Keratinocyte (primary cell): ENCODE measurements around the gene TBL1XR1. TPM values are rescaled to one million over a fixed set of nuclear protein-coding genes. Genes with fewer than 3 reads are reported as not detected.

Experiments used
- DNase-seq: peaks from one replicate; pipeline ENCODE4 v3.0.0-alpha.2; 2011; ENCODE audit warnings: low read depth, missing footprints, low spot score
- FAIRE-seq: peaks from 2 replicates; lab custom pipeline; 2011; peaks lifted over from hg19 to GRCh38; lab: Jason Lieb, UNC
- H2AFZ ChIP-seq: 2 replicates; pipeline ENCODE4 v1.6.0; 2012; ENCODE audit warnings: low read length, control low read depth, inconsistent platforms; ENCODE audit not compliant: control insufficient read depth
- H3K27ac ChIP-seq: 2 replicates; pipeline ENCODE4 v1.5.1; 2011; ENCODE audit warnings: low read length; ENCODE audit not compliant: control insufficient read depth, insufficient read depth
- H3K27me3 ChIP-seq: 3 replicates; pipeline ENCODE4 v1.6.0; 2011; ENCODE audit warnings: low read length; ENCODE audit not compliant: control insufficient read depth, insufficient read depth; ENCODE audit errors: extremely low read depth
- H3K36me3 ChIP-seq, 2 experiments: 2 replicates in 1 of 2; 3 replicates in 1 of 2; pipeline ENCODE4 v1.5.1; 2011; ENCODE audit warnings: low read length in 2 of 2, mild to moderate bottlenecking in 1 of 2; ENCODE audit not compliant: control insufficient read depth in 2 of 2, insufficient read depth in 2 of 2; ENCODE audit errors: extremely low read depth in 1 of 2
- H3K4me1 ChIP-seq: 3 replicates; pipeline ENCODE4 v1.5.1; 2011; ENCODE audit warnings: low read length; ENCODE audit not compliant: control insufficient read depth, insufficient read depth; ENCODE audit errors: extremely low read depth
- H3K4me2 ChIP-seq: 3 replicates; pipeline ENCODE4 v1.6.0; 2011; ENCODE audit warnings: low read depth, low read length; ENCODE audit not compliant: control insufficient read depth, insufficient read depth; ENCODE audit errors: extremely low read depth
- H3K4me3 ChIP-seq, 3 experiments: fragments of 200-600 bp in 1 of 3; sonication (generic) in 1 of 3; 2 replicates in 2 of 3; 3 replicates in 1 of 3; pipeline ENCODE4 v1.5.1; 2011 to 2016; ENCODE audit warnings: low read length in 3 of 3, mild to moderate bottlenecking in 3 of 3, control low read depth in 2 of 3, inconsistent platforms in 1 of 3, low read depth in 1 of 3, mixed read lengths in 1 of 3, mixed run types in 1 of 3, moderate library complexity in 1 of 3; ENCODE audit not compliant: control insufficient read depth in 2 of 3, insufficient read depth in 2 of 3; ENCODE audit errors: extremely low read depth in 1 of 3
- H3K79me2 ChIP-seq: 2 replicates; pipeline ENCODE4 v1.6.0; 2012; ENCODE audit warnings: low read length; ENCODE audit not compliant: control insufficient read depth, insufficient read depth
- H3K9ac ChIP-seq: 3 replicates; pipeline ENCODE4 v1.6.0; 2011; ENCODE audit warnings: low read length; ENCODE audit not compliant: control insufficient read depth, insufficient read depth; ENCODE audit errors: extremely low read depth
- H3K9me1 ChIP-seq: 3 replicates; pipeline ENCODE4 v1.6.0; 2011; ENCODE audit warnings: low read length; ENCODE audit not compliant: control insufficient read depth, insufficient read depth; ENCODE audit errors: extremely low read depth
- H3K9me3 ChIP-seq: 2 replicates; pipeline ENCODE4 v1.5.1; 2012; ENCODE audit warnings: low read depth, low read length; ENCODE audit not compliant: control insufficient read depth
- H4K20me1 ChIP-seq: 3 replicates; pipeline ENCODE4 v1.6.0; 2011; ENCODE audit warnings: low read length; ENCODE audit not compliant: control insufficient read depth, insufficient read depth; ENCODE audit errors: extremely low read depth
- CTCF ChIP-seq, 3 experiments: IDR thresholded peaks in 1 of 3; conservative IDR thresholded peaks in 1 of 3; optimal IDR thresholded peaks in 1 of 3; 2 replicates in 2 of 3; 3 replicates in 1 of 3; pipeline versions ENCODE3 to v1.5.1; 2011; ENCODE audit warnings: low read length in 3 of 3, mild to moderate bottlenecking in 3 of 3, moderate library complexity in 2 of 3, control low read depth in 1 of 3, inconsistent platforms in 1 of 3; ENCODE audit not compliant: insufficient read depth in 2 of 3; ENCODE audit errors: extremely low read depth in 1 of 3
- EZH2 ChIP-seq: IDR thresholded peaks from one replicate; pipeline ENCODE4 v1.6.1; 2012; ENCODE audit warnings: inconsistent platforms, mild to moderate bottlenecking, low read length, moderate library complexity
- dilution Hi-C: fragments of 300-500 bp; cut with MboI; formaldehyde crosslinking; loops from one replicate; pipeline ENCODE4 v1.7.0; 2020; ENCODE audit warnings: low sequenced_read_pairs; ENCODE audit not compliant: extremely low pct_ligation_motif_present
- polyA plus RNA-seq, 5 experiments: library from polyadenylated mRNA; depleted of rRNA in 3 of 5; stranded (reverse) in 3 of 5; stranded (forward) in 1 of 5; unstranded in 1 of 5; fragments of >200 nt; gene quantifications; 1 replicate in 1 of 5; 2 replicates in 3 of 5; 3 replicates in 1 of 5; pipeline versions ENCODE4 v1.2.1 to v1.2.3, GENCODE V29; 2011 to 2012; ENCODE audit warnings: missing spikeins in 2 of 5, low read depth in 1 of 5, low replicate concordance in 1 of 5

Gene TBL1XR1
- polyA plus RNA-seq, 1 donor (not counting 4 experiments of a cell fraction or from before 2014, with no cell fraction given) = 169 TPM

DNA sequence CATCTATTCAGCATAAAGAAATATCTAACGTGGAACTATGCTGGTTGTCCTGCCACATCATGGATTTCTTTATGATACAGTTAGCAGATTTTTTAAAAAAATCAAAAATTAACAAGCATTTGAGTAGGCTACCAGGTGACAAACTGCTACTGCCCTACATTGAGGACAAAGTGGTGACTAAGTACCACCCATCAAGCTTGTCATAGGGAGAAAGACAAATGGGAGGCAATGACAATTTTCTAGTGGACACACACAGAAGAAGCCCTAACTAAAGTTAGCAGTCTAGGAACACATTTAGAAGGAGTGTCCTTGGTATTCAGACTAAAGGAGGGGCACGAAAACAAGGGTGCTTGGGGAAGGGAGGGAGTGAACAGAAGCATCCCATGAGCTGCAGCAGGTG, 131.2 kb downstream of the TBL1XR1 start:
- Histone ChIP-seq H3K4me1 (peaks cover 4% of the 10 kb centered on the region), H3K79me2 (peaks cover 75% of the 10 kb centered on the region), H3K27me3 (no peaks in the 10 kb centered on the region), H2AFZ (no peak overlapping the region), H3K4me2 (no peak overlapping the region), H4K20me1 (no peaks in the 10 kb centered on the region), H3K9me1 (no peaks in the 10 kb centered on the region), H3K9me3 (no peaks in the 10 kb centered on the region), H3K4me3 (no peak overlapping the region), H3K36me3 (peaks cover 0 to 1% of the 10 kb centered on the region in 2 experiments), H3K9ac (no peak overlapping the region), H3K27ac (no peak overlapping the region)
- FAIRE-seq (no peak), DNase-seq (no peak)
- TF ChIP-seq CTCF (optimal IDR thresholded peaks at IDR 0.05 in 1 of 3, IDR thresholded peaks at IDR 0.05 in 1 of 3, conservative IDR thresholded peaks at IDR 0.05 in 1 of 3; ENCODE audit: extremely low read depth in 1 of 3, insufficient read depth in 2 of 3, low read length in 3 of 3) (no peak), EZH2 (no peak)
- dilution Hi-C loops = no loop called here

DNA sequence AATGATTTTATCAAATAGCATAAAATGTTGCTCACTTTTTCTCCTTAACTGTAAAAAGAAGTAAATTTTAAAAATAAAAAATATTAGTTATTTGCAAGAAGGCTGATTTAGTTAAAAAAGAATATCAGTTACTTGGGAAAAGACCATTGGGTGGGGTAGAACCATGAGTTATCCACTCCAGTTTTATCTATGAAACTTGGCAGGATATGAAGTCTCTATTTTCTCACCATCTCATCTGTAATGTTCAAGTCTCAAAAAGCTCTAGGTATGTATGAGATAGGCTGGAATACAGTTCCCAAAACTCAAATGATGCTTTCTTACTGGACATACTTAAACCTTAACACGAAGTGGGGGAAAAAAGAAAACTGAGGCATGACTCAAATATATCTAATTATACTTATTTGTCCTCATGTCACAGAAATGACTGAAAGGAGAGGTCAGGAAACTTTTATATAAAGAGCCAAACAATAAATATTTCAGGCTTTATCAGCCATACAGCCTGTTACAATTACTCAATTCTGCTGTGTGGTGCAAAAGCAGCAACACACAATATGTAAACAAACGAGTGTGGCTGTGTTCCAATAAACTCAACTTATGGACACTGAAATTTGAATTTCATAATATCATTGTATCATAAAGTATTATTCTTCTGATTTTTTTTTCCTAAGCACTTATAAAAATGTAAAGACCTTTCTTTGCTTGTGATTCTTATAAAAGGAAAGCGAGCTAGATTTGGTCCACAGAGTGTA, 131.8 kb downstream of the TBL1XR1 start:
- TF ChIP-seq EZH2 (no peak), CTCF (optimal IDR thresholded peaks at IDR 0.05 in 1 of 3, IDR thresholded peaks at IDR 0.05 in 1 of 3, conservative IDR thresholded peaks at IDR 0.05 in 1 of 3; ENCODE audit: extremely low read depth in 1 of 3, insufficient read depth in 2 of 3, low read length in 3 of 3) (no peak)
- H3K27me3 ChIP-seq = no peaks in the 10 kb centered on the region
- no peaks in the 10 kb centered on the region for H3K9me1 ChIP-seq
- dilution Hi-C loops = no loop called here
- no peak overlapping the region for H3K27ac ChIP-seq
- no peak overlapping the region for H3K9ac ChIP-seq
- H4K20me1 ChIP-seq = no peaks in the 10 kb centered on the region
- H3K9me3 ChIP-seq = no peaks in the 10 kb centered on the region
- DNase-seq (no peak), FAIRE-seq (no peak)
- H3K4me3 ChIP-seq = no peak overlapping the region
- H3K4me2 ChIP-seq = no peak overlapping the region
- peaks cover 0 to 4% of the 10 kb centered on the region in 2 experiments for H3K36me3 ChIP-seq
- no peak overlapping the region for H2AFZ ChIP-seq
- H3K4me1 ChIP-seq = peaks cover 4% of the 10 kb centered on the region
- H3K79me2 ChIP-seq = peaks cover 72% of the 10 kb centered on the region
